ENCODE measurements around the gene DIAPH3.

DNA sequence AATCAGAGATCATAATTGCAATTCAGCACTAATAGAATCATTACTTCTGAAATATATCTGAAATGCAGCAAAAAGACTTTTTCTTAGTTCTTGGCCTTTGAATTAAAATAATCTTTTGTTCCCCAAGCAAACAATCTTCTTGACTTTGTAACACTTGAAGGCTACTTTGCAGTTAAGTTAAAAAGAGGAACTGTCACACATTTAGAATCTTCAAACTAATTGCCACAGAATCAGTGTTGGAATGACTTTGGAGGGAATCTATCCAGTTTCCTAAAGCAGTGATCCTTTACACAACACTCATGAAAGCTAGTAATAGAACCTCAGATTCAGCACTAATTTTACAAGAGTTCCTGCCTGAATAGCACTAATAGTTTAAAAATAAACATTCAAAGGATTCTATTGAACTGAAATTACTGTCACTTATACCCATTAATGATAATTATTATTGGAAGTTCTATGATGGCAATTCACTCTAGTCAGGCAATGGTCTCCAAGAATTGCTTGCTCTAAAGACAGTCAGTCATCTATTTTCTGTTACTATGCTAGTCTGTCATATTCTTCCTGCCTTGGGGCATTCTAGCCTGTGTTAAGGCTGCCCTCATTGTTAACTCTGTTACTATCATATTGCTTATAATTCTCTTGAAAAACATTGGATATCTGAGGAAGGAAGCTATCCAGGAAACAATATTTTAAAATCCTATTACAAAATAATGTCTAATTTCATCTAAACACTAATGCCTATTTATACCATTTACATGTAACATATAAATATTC is 362.4 kb downstream of the DIAPH3 start:
- no peak for TF ChIP-seq POLR2AphosphoS5 (IDR thresholded peaks at IDR 0.05)
- TF ChIP-seq, protein P1, sequence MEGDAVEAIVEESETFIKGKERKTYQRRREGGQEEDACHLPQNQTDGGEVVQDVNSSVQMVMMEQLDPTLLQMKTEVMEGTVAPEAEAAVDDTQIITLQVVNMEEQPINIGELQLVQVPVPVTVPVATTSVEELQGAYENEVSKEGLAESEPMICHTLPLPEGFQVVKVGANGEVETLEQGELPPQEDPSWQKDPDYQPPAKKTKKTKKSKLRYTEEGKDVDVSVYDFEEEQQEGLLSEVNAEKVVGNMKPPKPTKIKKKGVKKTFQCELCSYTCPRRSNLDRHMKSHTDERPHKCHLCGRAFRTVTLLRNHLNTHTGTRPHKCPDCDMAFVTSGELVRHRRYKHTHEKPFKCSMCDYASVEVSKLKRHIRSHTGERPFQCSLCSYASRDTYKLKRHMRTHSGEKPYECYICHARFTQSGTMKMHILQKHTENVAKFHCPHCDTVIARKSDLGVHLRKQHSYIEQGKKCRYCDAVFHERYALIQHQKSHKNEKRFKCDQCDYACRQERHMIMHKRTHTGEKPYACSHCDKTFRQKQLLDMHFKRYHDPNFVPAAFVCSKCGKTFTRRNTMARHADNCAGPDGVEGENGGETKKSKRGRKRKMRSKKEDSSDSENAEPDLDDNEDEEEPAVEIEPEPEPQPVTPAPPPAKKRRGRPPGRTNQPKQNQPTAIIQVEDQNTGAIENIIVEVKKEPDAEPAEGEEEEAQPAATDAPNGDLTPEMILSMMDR (IDR thresholded peaks at IDR 0.05; ENCODE audit: poor library complexity, severe bottlenecking), result no peak
- TF ChIP-seq SMC3 (conservative IDR thresholded peaks at IDR 0.05; ENCODE audit: poor library complexity), result no peak
- no peak for TF ChIP-seq TAF1 (IDR thresholded peaks at IDR 0.05; ENCODE audit: low read depth)
- TF ChIP-seq RAD21 (conservative IDR thresholded peaks at IDR 0.05), result no peak
- TF ChIP-seq EZH2 (IDR thresholded peaks at IDR 0.05; ENCODE audit: borderline replicate concordance, insufficient read depth, low read length, poor library complexity, severe bottlenecking), result no peak
